ENCODE results near the gene B9D2. TPM values are rescaled to one million over a fixed set of nuclear protein-coding genes. Genes with fewer than 3 reads are reported as not detected.

B9D2 gene
- total and polyA plus RNA-seq, 2 experiments from 2014 or later = 6.0 to 9.6 TPM

- H3K36me3 ChIP-seq (replicated peaks; ENCODE audit: insufficient read depth, low read depth) = no peaks in the 10 kb centered on the region
- no peaks in the 10 kb centered on the region for H3K79me2 ChIP-seq
- peak; percentile 80 for DNase-seq (ENCODE audit: low spot score)
- peak overlapping the region; percentile 100 for H3K27ac ChIP-seq
- TF ChIP-seq CTCF (IDR thresholded peaks at IDR 0.05; ENCODE audit: poor library complexity) (no peak), EZH2phosphoT487 (IDR thresholded peaks at IDR 0.05; ENCODE audit: low read depth, severe bottlenecking, unreplicated experiment) (no peak), EZH2 (IDR thresholded peaks at IDR 0.05; ENCODE audit: borderline replicate concordance) (no peak)
- no peaks in the 10 kb centered on the region for H3K27me3 ChIP-seq
- WGBS (ENCODE audit: low lambda C conversion rate, missing lambda C conversion rate) = 6% methylated on average over 5 of the region's 23 CpGs
- peak overlapping the region; percentile 82 for H3K4me2 ChIP-seq
- no peaks in the 10 kb centered on the region for H3K9me3 ChIP-seq (ENCODE audit: low read depth)
- H3K4me3 ChIP-seq = peak overlapping the region; percentile 10
- no peaks in the 10 kb centered on the region for H3K9me2 ChIP-seq (replicated peaks; ENCODE audit: insufficient read depth)
- H3K4me1 ChIP-seq (ENCODE audit: insufficient read depth) = peaks cover 70% of the 10 kb centered on the region
- no peak overlapping the region for H2AFZ ChIP-seq
- no peaks in the 10 kb centered on the region for H4K20me1 ChIP-seq (ENCODE audit: insufficient read depth, poor library complexity, severe bottlenecking)
Observed at GRCh38 chr19:41324921-41325639, 38.9 kb downstream of the B9D2 start.

GRCh38 chr19:41324231-41324702 lies 39.7 kb downstream of the B9D2 start:
- Histone ChIP-seq H3K4me2 (peak overlapping the region; percentile 82), H3K4me3 (no peak overlapping the region), H3K36me3 (replicated peaks; ENCODE audit: insufficient read depth, low read depth) (no peaks in the 10 kb centered on the region), H3K9me2 (replicated peaks; ENCODE audit: insufficient read depth) (no peaks in the 10 kb centered on the region), H3K79me2 (no peaks in the 10 kb centered on the region), H3K27ac (peak overlapping the region; percentile 100), H3K4me1 (ENCODE audit: insufficient read depth) (peaks cover 70% of the 10 kb centered on the region), H4K20me1 (ENCODE audit: insufficient read depth, poor library complexity, severe bottlenecking) (no peaks in the 10 kb centered on the region), H3K27me3 (no peaks in the 10 kb centered on the region), H2AFZ (no peak overlapping the region), H3K9me3 (ENCODE audit: low read depth) (no peaks in the 10 kb centered on the region)
- DNase-seq (ENCODE audit: low spot score) = no peak
- TF ChIP-seq EZH2 (IDR thresholded peaks at IDR 0.05; ENCODE audit: borderline replicate concordance) = no peak
- TF ChIP-seq CTCF (IDR thresholded peaks at IDR 0.05; ENCODE audit: poor library complexity) = no peak
- no peak for TF ChIP-seq EZH2phosphoT487 (IDR thresholded peaks at IDR 0.05; ENCODE audit: low read depth, severe bottlenecking, unreplicated experiment)
- WGBS (ENCODE audit: low lambda C conversion rate, missing lambda C conversion rate) = 58% methylated on average over 7 of the region's 7 CpGs

GRCh38 chr19:41323430-41324125 lies 40.4 kb downstream of the B9D2 start:
- Histone ChIP-seq H3K4me2 (peak overlapping the region; percentile 71), H3K27ac (peak overlapping the region; percentile 100), H3K4me3 (no peak overlapping the region), H3K27me3 (no peaks in the 10 kb centered on the region), H3K36me3 (replicated peaks; ENCODE audit: insufficient read depth, low read depth) (no peaks in the 10 kb centered on the region), H4K20me1 (ENCODE audit: insufficient read depth, poor library complexity, severe bottlenecking) (no peaks in the 10 kb centered on the region), H2AFZ (no peak overlapping the region), H3K9me2 (replicated peaks; ENCODE audit: insufficient read depth) (no peaks in the 10 kb centered on the region), H3K79me2 (no peaks in the 10 kb centered on the region), H3K9me3 (ENCODE audit: low read depth) (no peaks in the 10 kb centered on the region), H3K4me1 (ENCODE audit: insufficient read depth) (peaks cover 70% of the 10 kb centered on the region)
- peak; percentile 88 for DNase-seq (ENCODE audit: low spot score)
- WGBS (ENCODE audit: low lambda C conversion rate, missing lambda C conversion rate) = 21% methylated on average over 12 of the region's 16 CpGs
- TF ChIP-seq CTCF (IDR thresholded peaks at IDR 0.05; ENCODE audit: poor library complexity) = no peak
- no peak for TF ChIP-seq EZH2phosphoT487 (IDR thresholded peaks at IDR 0.05; ENCODE audit: low read depth, severe bottlenecking, unreplicated experiment)
- no peak for TF ChIP-seq EZH2 (IDR thresholded peaks at IDR 0.05; ENCODE audit: borderline replicate concordance)

All from hepatocyte (in vitro differentiated cells).